NCI-H748 (cell line): Measurements from ENCODE around the gene SPATC1L.
"Not testable (repeated sequence)": the region's sequence is repeated elsewhere in the genome, so short reads cannot be mapped to it uniquely, and the experiment has no call there.

ENCODE experiments used
- DNase-seq: peaks from one replicate; lab custom pipeline; 2025; ENCODE audit not compliant: unreplicated experiment; lab: John Stamatoyannopoulos, UW

Gene SPATC1L

GRCh38 chr21:46184625-46185555, 631 bp upstream of the SPATC1L start:
- peak; percentile 77 for DNase-seq

DNA sequence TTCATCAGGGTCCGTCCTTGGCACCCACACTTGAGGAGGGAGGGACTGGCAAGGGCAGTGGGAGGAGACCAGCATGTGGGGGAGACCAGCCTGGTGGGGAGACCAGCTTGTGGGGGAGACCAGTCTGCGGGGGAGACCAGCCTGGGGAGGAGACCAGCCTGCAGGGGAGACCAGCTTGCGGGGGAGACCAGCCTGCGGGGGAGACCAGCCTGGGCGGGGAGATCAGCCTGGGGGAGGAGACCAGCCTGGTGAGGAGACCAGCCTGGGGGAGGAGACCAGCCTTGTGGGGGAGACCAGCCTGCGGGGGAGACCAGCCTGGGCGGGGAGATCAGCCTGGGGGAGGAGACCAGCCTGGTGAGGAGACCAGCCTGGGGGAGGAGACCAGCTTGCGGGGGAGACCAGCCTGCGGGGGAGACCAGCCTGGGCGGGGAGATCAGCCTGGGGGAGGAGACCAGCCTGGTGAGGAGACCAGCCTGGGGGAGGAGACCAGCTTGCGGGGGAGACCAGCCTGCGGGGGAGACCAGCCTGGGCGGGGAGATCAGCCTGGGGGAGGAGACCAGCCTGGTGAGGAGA, 836 bp downstream of the SPATC1L start:
- DNase-seq: not testable (repeated sequence)

DNA sequence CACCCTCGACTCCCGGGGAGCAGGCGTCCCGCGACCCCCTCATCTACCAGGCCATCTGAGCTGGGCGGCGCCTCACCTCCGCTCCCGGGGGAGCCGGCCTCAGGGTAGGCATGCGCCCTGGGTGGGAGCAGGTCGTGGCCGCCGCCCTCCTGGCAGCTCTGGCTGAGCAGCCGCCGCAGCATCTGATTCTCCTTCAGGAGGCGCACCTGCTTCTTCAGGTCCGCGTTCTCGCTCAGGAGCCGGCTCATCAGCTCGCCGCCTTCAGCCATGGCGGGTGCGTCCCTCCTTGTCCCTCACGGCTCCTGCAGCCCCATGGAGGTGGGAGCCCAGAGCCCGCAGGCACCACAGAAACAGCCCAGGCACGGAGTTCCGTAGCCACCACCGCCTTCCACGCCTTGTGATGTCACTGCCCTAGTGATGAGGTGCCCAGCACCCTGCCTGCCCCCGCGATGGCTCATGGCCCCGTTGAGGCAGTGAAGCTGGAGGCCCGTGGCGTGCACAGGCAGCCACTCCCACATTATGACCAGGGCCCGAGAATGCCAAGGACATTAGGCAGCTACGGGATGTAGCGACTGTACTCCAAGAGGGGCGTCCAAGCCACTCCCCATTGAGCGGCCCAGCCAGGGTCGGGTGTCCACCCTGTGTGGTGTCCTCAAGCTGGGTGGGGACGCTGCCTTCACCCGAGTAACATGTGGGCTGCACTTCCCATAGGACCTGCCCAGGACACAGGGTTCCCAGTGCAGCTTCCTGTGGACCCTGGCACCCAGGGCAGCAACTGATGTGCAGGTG, 1.5 kb downstream of the SPATC1L start:
- no peak for DNase-seq

DNA sequence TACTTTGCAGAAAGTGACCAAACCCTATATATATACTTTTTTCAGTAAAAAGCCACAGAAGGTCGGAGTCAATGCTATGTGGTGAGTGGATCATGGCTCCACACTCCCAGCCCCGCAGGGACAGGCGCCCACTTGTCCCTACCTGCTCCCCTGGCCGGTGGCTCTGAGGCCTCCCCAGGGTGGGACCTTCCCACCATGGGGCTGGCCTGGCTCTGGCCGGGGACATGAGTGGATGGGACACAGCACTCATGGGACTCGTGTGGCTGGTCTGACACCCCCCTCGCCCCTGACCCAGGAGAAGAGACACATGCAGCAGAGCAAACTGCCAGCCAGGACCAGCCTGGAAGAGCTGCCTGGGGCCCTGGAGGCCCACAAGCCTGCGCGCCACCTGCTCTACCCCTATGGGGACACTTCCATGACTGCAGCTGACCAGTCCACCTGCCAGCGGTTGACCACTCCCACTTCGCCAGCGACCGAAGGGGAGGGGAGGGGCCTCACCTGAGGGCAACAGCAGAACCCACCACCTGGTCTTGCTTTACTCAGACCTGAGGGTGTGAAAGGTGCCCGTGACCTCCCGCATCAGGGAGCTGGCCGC, 2.2 kb downstream of the SPATC1L start:
- no peak for DNase-seq

GRCh38 chr21:46181436-46181835, 2.8 kb downstream of the SPATC1L start:
- no peak for DNase-seq

DNA sequence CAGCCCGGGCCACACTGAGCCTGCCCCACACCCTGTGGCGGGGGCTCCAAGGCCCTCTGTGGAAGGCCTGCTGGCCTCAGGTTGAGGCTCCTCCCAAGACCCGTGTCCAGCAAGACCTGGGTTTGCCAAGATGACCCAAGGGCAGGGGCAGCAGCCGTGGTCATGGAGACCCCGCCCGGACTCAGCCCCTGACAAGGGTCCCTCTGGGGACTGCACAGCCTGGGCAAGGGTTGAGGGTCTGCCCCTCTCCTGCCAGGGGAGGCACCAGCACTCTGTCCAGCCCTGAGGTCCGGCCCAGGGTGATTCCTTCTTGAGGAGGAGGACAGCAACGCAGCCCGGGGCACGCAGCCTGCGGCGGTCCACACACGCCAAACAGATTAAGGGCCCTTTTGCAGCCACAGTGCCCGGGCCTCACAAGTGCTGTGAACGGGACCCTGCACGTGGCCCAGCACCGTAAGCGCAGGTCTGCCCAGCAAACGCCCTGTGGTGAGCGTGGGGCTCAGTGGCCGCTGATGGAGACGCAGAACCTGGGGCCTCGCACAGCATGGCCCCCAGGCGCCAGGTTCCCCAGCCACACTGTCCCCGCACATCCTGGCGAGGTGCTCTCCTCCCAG, 3.4 kb downstream of the SPATC1L start:
- no peak for DNase-seq

- no peak for DNase-seq
Observed at GRCh38 chr21:46180079-46180722, 4.1 kb downstream of the SPATC1L start.

GRCh38 chr21:46179708-46180078, 4.6 kb downstream of the SPATC1L start:
- DNase-seq: no peak

GRCh38 chr21:46178961-46179360, 5.3 kb downstream of the SPATC1L start:
- DNase-seq: no peak

- not testable (repeated sequence) for DNase-seq
Observed at GRCh38 chr21:46176443-46177129, 7.7 kb downstream of the SPATC1L start.

DNA sequence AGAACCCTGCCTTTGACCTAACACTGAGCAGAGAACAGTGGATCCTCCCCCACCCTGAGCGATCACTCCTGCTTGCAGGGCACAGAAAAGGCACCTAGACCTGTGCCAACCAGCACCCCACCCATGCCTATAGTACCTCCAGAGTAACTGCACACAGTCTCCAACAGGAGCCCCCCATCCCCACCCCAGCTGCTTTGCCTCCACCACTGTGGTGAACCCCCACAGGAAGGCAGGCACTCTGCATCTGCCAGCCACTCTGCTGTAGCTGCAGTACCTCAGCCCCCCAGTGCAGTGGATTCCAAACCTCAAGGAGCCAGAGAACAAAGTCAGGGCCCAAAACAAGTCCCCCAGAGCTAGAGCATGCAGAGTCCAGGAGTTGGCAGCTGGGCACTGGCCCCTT, 10.7 kb downstream of the SPATC1L start:
- DNase-seq: no peak

DNA sequence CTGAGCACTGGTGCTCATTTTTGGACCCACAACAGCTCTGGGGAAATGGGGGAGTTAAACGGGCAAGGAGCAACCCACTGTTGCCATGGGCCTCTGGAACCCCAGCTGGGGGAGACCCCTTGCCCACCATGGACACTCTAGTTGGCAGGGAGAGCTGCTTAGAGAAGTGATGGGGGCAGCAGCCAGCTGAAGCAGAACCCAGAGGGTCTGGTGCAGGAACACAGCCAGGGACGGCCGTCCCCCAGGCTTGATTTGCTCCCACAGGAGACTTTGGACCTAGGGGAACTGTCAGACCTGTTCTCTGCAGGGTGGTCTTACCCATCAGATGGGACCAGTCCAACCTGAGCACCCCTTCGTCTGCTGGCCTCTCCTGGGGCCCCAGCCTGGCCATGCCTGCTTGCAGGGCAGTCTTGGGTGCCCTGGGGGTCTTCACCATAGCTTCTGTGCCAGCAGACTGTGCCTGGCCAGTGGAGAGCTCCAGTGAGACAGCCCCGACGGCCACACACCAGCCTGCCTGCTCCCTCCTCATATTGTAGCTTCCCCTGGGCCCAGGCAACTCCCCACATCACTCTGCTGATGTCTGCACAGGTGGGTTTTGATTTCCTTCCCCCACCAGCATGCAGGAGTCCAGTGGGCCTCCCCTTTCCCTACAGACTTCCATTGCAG, 11.3 kb downstream of the SPATC1L start:
- DNase-seq: no peak

DNA sequence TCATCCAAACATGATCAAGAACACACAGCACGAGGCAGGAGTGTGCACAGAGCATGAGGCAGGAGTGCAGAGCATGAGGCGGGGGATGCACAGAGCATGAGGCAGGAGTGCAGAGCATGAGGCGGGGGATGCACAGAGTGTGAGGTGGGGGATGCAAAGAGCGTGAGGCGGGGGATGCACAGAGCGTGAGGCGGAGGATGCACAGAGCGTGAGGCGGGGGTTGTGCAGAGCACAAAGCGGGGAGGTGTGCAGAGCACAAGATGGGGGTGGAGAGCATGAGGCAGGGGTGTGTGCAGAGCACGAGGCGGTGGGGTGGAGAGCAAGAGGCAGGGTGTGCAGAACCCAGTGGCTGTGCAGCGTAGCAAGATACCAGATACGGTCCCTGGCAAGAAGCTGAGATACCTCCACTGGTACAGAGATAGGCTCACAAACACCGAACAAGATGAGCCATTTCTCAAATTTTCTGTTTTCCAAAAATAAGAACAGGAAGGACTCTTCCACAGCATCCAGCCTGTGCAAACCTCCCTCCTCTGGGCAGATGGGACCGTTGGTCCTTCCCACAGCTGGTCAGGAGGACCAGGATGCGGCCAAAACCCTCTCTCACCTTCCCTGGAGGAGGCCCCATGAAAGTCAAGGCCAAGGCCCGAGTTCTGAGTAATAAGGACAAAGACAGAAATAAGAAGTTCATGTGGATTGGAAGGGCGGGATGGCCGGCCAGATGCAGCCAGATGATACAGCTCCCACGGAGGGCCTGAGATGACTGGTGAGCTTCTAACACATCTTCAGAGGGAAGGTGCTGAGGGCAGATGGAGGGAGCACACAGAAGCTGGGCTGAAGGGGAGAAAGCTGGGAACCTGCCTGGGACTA, 12.0 kb downstream of the SPATC1L start:
- DNase-seq: no peak

DNA sequence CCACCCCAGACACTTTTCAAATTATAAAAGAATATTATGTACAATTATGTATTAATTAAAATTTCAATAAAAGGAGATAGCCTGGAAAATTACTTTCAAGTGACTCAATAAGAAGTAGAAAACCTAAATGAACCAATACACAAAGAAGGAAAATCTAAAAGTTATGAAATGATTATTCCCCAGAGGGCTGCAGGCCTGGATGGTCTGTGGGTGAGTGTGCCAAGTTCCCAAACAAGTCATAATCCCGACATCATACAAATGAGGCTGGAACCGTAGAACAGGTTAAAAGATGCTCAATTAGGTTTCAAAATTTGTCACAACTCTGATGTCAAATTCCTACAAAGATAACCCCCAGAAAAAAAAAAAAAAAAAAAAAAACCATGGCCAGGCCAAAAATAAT, 12.7 kb downstream of the SPATC1L start:
- no peak for DNase-seq

GRCh38 chr21:46170436-46171193, 13.6 kb downstream of the SPATC1L start:
- DNase-seq: not testable (repeated sequence)

GRCh38 chr21:46168659-46169386, 15.4 kb downstream of the SPATC1L start:
- DNase-seq: peak; percentile 47

DNA sequence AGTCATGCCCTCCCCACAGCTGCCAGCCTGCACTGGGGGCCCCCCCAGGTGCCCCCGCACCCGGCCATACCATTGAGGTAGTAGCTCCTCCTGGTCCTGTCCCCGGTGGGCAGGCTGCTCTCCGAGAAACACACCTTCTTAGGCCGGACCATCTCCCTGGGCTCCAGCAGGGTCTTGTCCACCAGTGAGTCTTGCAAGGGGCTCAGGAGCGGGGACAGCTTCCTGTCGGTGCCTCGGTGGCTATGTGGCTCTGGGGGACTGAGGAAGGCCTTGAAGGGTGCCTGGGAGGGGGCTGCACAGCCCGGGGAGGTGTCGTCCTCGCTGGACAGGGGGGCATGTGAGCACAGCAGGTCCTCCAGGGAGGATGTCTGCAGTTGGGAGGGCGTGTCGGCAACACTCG, 16.0 kb downstream of the SPATC1L start:
- DNase-seq: no peak
